Psoas muscle (tissue), 8 donors: Measurements from ENCODE around the gene APLP2. TPM values are rescaled to one million over a fixed set of nuclear protein-coding genes. Genes with fewer than 3 reads are reported as not detected.
A peak's percentile ranks its signal among the peaks of the same experiment; 100 is the strongest.

Source experiments
- ATAC-seq, 4 donors: fragments of 200-7000 bp; cut with Tn5 transposase; one replicate each; pipeline ENCODE4 v1.9.1; 2020; ENCODE audit warnings: moderate library complexity in 3 of 4, mild to moderate bottlenecking in 2 of 4
- DNase-seq, 2 donors: peaks; one replicate each; pipeline ENCODE4 v3.0.0-alpha.2; 2020
- H3K27ac ChIP-seq: fragments of 200-600 bp; one replicate; pipeline ENCODE4 v1.8.0; 2022
- H3K27me3 ChIP-seq, 3 donors: fragments of 200-600 bp in 1 of 3; one replicate each; pipeline versions ENCODE4 v1.6.1 to v1.8.0; 2013 to 2022; ENCODE audit warnings: low read length in 2 of 3, mild to moderate bottlenecking in 2 of 3, moderate library complexity in 1 of 3; ENCODE audit not compliant: insufficient read depth in 3 of 3
- H3K36me3 ChIP-seq, 2 donors: fragments of 200-600 bp in 1 of 2; one replicate each; pipeline versions ENCODE4 v1.6.1 to v1.8.0; 2013 to 2022; ENCODE audit warnings: low read depth in 1 of 2, mild to moderate bottlenecking in 1 of 2, moderate library complexity in 1 of 2; ENCODE audit not compliant: insufficient read depth in 1 of 2
- H3K4me1 ChIP-seq: fragments of 200-600 bp; one replicate; pipeline ENCODE4 v1.8.0; 2022
- H3K4me3 ChIP-seq: fragments of 200-600 bp; one replicate; pipeline ENCODE4 v1.8.0; 2022; ENCODE audit warnings: mild to moderate bottlenecking
- H3K9me3 ChIP-seq: fragments of 200-600 bp; one replicate; pipeline ENCODE4 v1.8.0; 2022
- WGBS, 3 donors: extraction: QIAGEN DNeasy Blood & Tissue Kit; methylation state at CpG; one replicate each; pipeline versions ENCODE4 v1.1.6 to v1.1.7; 2013; 5-methylcytosine and 5-hydroxymethylcytosine counted together
- intact Hi-C, 2 donors: fragments of 100-400 bp; cut with DNase I; formaldehyde crosslinking; loops; one replicate each; pipeline versions ENCODE4 v1.11.0 to v1.14.2; 2022
- polyA plus RNA-seq, 3 donors: library from polyadenylated mRNA; stranded (reverse); fragments of 200-250 nt; gene quantifications; one replicate each; pipeline ENCODE4 v1.2.3, GENCODE V29; 2013
- total RNA-seq, 4 donors: library from RNA; stranded (reverse); fragmentation: NEBNext Ultra II Directional in 2 of 4; extraction: Animal tissue kit (Norgen Biotek cat#: 25700) in 2 of 4; gene quantifications; one replicate each; pipeline versions ENCODE4 v1.2.1 to v1.2.4, GENCODE V29; 2021 to 2023
- TF ChIP-seq, protein P1 (sequence below): fragments of 200-600 bp; IDR thresholded peaks from one replicate; pipeline ENCODE4 v1.8.0; 2022; ENCODE audit warnings: antibody characterized with exemption
- donor health status: healthy with polysubstance abuse.
- donor health status: DM: no; HTN: no; CAD: no; lungs with moderate emphysema.
- donor health status: Bipolar disorder and iron deficiency.
- donor health status: healthy.
- donor health status: DM: yes; HTN: yes; CAD: no.
- donor health status: DM: no; HTN: no; CAD: no.
- donor health status: DM: no; HTN: no; CAD: no.
- donor health status: DM: yes; HTN: yes; CAD: no.

Gene APLP2
- total and polyA plus RNA-seq, 7 donors, result 37.8 to 96.7 (median 67.6) TPM

DNA sequence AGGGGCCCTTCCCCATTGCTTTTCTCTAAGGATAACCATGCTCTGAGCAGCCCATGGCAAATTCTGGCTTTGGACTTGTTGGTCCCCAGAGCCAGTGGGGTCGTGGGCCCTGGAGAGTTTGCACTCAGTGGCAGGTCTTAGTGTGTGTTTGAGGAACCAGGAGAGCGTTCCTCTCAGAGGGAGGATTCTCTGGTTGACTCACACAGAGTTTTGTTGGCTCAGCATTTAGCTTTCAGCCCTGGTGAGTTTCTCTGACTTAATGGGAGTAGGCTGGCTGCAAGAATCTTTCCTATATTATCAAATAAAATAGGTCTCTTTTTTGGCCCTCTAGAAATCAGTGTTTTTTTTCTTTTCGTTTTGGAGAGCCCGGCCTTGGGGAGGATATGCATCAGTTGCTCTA, 110.8 kb downstream of the APLP2 start:
- H3K4me1 ChIP-seq, result peaks cover 15% of the 10 kb centered on the region
- 70 to 80% (median 78%) methylated on average over 4 of the region's 4 CpGs for WGBS, 3 donors
- peaks cover 0 to 4% (median 0%) of the 10 kb centered on the region in 3 donors for H3K27me3 ChIP-seq
- intact Hi-C loops, result no loop called here
- H3K27ac ChIP-seq, result no peak overlapping the region
- H3K9me3 ChIP-seq, result no peaks in the 10 kb centered on the region
- ATAC-seq, result peak in 1 of 4 donors; percentile 27
- TF ChIP-seq, protein P1, sequence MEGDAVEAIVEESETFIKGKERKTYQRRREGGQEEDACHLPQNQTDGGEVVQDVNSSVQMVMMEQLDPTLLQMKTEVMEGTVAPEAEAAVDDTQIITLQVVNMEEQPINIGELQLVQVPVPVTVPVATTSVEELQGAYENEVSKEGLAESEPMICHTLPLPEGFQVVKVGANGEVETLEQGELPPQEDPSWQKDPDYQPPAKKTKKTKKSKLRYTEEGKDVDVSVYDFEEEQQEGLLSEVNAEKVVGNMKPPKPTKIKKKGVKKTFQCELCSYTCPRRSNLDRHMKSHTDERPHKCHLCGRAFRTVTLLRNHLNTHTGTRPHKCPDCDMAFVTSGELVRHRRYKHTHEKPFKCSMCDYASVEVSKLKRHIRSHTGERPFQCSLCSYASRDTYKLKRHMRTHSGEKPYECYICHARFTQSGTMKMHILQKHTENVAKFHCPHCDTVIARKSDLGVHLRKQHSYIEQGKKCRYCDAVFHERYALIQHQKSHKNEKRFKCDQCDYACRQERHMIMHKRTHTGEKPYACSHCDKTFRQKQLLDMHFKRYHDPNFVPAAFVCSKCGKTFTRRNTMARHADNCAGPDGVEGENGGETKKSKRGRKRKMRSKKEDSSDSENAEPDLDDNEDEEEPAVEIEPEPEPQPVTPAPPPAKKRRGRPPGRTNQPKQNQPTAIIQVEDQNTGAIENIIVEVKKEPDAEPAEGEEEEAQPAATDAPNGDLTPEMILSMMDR, result no peak
- no peak for DNase-seq
- H3K36me3 ChIP-seq, result no peaks in the 10 kb centered on the region
- H3K4me3 ChIP-seq, result no peak overlapping the region

GRCh38 chr11:130180896-130181294, 111.2 kb downstream of the APLP2 start:
- TF ChIP-seq, protein P1, result no peak
- intact Hi-C loops, result no loop called here
- H3K36me3 ChIP-seq, result no peaks in the 10 kb centered on the region
- no peak overlapping the region for H3K27ac ChIP-seq
- peaks cover 15% of the 10 kb centered on the region for H3K4me1 ChIP-seq
- WGBS, 3 donors, result 84 to 90% (median 85%) methylated on average over 8 of the region's 8 CpGs
- H3K9me3 ChIP-seq, result no peaks in the 10 kb centered on the region
- DNase-seq (no peak), ATAC-seq (no peak)
- H3K27me3 ChIP-seq, result peaks cover 0 to 4% (median 0%) of the 10 kb centered on the region in 3 donors
- no peak overlapping the region for H3K4me3 ChIP-seq

GRCh38 chr11:130181295-130182272, 111.9 kb downstream of the APLP2 start:
- H3K36me3 ChIP-seq, result no peaks in the 10 kb centered on the region
- no peaks in the 10 kb centered on the region for H3K9me3 ChIP-seq
- DNase-seq (no peak), ATAC-seq (peak; percentile 58 to 89 (median 78))
- WGBS, 3 donors, result 65 to 74% (median 67%) methylated on average over 11 of the region's 11 CpGs
- H3K27me3 ChIP-seq, result peaks cover 0 to 4% (median 0%) of the 10 kb centered on the region in 3 donors
- H3K27ac ChIP-seq, result peak overlapping the region; percentile 14
- H3K4me3 ChIP-seq, result no peak overlapping the region
- TF ChIP-seq, protein P1, result no peak
- peaks cover 15% of the 10 kb centered on the region for H3K4me1 ChIP-seq
- intact Hi-C loops, result no loop called here

DNA sequence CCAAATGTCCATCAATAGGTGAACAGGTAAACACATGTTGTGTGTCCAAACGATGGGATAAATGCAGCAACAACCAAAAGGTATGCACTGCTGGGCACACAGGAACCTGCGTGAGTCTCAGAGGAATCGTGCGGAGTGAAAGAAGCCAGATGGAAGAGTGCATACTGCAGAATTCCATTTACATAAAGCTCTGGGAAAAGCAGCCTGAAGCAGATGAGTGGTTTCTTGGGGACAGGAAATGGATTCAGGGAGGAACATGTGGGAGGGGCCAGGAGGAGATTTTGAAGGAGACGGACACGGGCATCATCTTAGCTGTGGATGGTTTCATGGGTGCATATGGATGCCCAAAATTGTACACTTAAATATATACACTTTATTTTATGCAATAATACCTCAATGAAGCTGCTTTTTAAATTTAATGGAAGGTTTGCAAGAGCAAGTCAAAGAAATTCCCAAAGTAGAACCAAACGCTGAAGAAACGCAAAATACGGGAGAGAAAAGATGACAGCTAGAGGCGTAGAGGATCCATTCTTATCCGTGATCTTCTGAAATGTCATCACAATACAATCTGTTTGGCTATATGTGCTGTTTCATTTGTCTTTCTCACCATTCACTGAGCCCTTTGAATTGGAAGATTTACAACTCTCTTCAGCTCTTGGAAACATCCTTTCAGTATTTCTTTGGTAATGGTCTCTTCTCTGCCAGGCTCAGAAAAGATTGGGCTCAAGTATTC, 114.3 kb downstream of the APLP2 start:
- TF ChIP-seq, protein P1, result no peak
- DNase-seq, result no peak
- H3K27me3 ChIP-seq, result no peaks in the 10 kb centered on the region
- H3K27ac ChIP-seq, result no peak overlapping the region
- WGBS, 3 donors, result 75 to 78% (median 75%) methylated on average over 11 of the region's 11 CpGs
- H3K4me3 ChIP-seq, result no peak overlapping the region
- no peaks in the 10 kb centered on the region for H3K9me3 ChIP-seq
- no peak for ATAC-seq
- H3K4me1 ChIP-seq, result peaks cover 10% of the 10 kb centered on the region
- intact Hi-C loops, result no loop called here
- no peaks in the 10 kb centered on the region for H3K36me3 ChIP-seq
